ENCODE data around the gene UIMC1.

GRCh38 chr5:176855598-176855997 lies 151.0 kb downstream of the UIMC1 start:
- TF ChIP-seq CTCF (IDR thresholded peaks at IDR 0.05; ENCODE audit: low read depth, low read length, poor library complexity, severe bottlenecking) (no peak), EZH2phosphoT487 (IDR thresholded peaks at IDR 0.05; ENCODE audit: borderline replicate concordance, low read length) (no peak)
